ENCODE measurements around the gene DNM3. TPM values are rescaled to one million over a fixed set of nuclear protein-coding genes. Genes with fewer than 3 reads are reported as not detected.

DNM3 gene
- total and polyA plus RNA-seq, 10 of the 15 experiments (the other 5 are each of a cell fraction or from before 2014, with no cell fraction given) = 0.03 to 1.5 (median 0.08) TPM; not detected in 3

DNA sequence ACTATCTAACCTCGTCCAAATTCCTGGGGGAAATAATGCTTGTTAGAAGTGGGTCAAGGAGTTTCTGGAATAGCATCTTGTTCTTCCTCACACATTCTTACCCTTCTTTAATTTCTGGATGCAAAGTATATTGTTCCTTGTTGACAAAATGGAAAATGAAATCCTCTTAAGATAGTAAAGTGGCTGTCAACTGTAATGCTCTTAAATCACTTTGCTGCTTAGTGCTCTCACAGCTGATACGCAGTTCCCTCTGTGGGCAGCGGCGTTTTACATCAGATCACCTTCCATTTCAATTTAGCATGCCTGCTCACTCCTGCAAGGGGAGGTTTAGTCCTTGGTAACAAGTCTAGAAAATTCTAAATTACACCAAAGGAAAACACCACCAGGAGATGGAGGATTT, 113.1 kb downstream of the DNM3 start (continued):
- no peak for TF ChIP-seq ZBTB4 (CRISPR knock-in tag; IDR thresholded peaks at IDR 0.05)
- no peak for TF ChIP-seq GATAD2B (conservative IDR thresholded peaks at IDR 0.05; ENCODE audit: low read depth)
- no peak for TF ChIP-seq HDAC6 (IDR thresholded peaks at IDR 0.05; ENCODE audit: unreplicated experiment)
- no peak for TF ChIP-seq IRF5 (IDR thresholded peaks at IDR 0.05; ENCODE audit: borderline replicate concordance)
- no peak for TF ChIP-seq ZNF687 (IDR thresholded peaks at IDR 0.05)

Measured in GM12878 (cell line).